A673 (cell line): ENCODE measurements around the gene B9D2. TPM values are rescaled to one million over a fixed set of nuclear protein-coding genes. Genes with fewer than 3 reads are reported as not detected.

Experiments used
- BruUV-seq: library from RNA; stranded (reverse); fragments of 400-500 nt; replicated peaks from 2 replicates; lab custom pipeline; 2021; lab: Mats Ljungman, UMichigan
- CTCF ChIA-PET: fragments of 300-600 bp; sonication (Branson Sonifier 250); formaldehyde crosslinking; loops from one replicate; lab custom pipeline; 2022; ENCODE audit warnings: antibody characterized with exemption; lab: Charles Lee
- POLR2A ChIA-PET: fragments of 300-600 bp; sonication (Branson Sonifier 250); formaldehyde crosslinking; loops from one replicate; lab custom pipeline; 2022; ENCODE audit warnings: antibody characterized with exemption; ENCODE audit not compliant: low non-redundant PET; lab: Charles Lee
- DNase-seq: peaks from one replicate; pipeline ENCODE4 v3.0.0-alpha.2; 2015; ENCODE audit warnings: low spot score
- H3K27ac ChIP-seq: fragments of 200-600 bp; sonication (generic); 2 replicates; pipeline ENCODE4 v1.5.1; 2016; ENCODE audit warnings: mixed run types, low read depth, mild to moderate bottlenecking, mixed read lengths, antibody characterized with exemption, low read length; ENCODE audit not compliant: poor library complexity, severe bottlenecking
- H3K27me3 ChIP-seq: fragments of 200-600 bp; sonication (generic); replicated peaks from 2 replicates; pipeline ENCODE4 v1.6.1; 2017; ENCODE audit warnings: mixed run types, low read depth, mild to moderate bottlenecking, mixed read lengths, antibody characterized with exemption, low read length; ENCODE audit not compliant: insufficient read depth, poor library complexity
- H3K36me3 ChIP-seq: fragments of 200-600 bp; sonication (generic); 2 replicates; pipeline ENCODE4 v1.6.1; 2016; ENCODE audit warnings: mixed run types, mild to moderate bottlenecking, mixed read lengths, antibody characterized with exemption, low read length; ENCODE audit not compliant: insufficient read depth, poor library complexity, severe bottlenecking
- H3K4me1 ChIP-seq: fragments of 200-600 bp; sonication (generic); 2 replicates; pipeline ENCODE4 v1.6.1; 2017; ENCODE audit warnings: mixed run types, mild to moderate bottlenecking, mixed read lengths, antibody characterized with exemption, low read length; ENCODE audit not compliant: insufficient read depth, poor library complexity, severe bottlenecking
- H3K4me3 ChIP-seq: fragments of 200-600 bp; sonication (generic); 2 replicates; pipeline ENCODE4 v1.5.1; 2016; ENCODE audit warnings: low read depth, mixed run types, mild to moderate bottlenecking, mixed read lengths, low read length; ENCODE audit not compliant: poor library complexity, severe bottlenecking
- H3K9me3 ChIP-seq: fragments of 200-600 bp; sonication (generic); 2 replicates; pipeline ENCODE4 v1.6.1; 2016; ENCODE audit warnings: mixed run types, low read depth, mild to moderate bottlenecking, mixed read lengths, antibody characterized with exemption, low read length; ENCODE audit not compliant: poor library complexity, severe bottlenecking
- EZH2 ChIP-seq: fragments of 200-600 bp; sonication (generic); IDR thresholded peaks from 2 replicates; pipeline ENCODE4 v1.6.1; 2017; ENCODE audit warnings: borderline replicate concordance, low read depth, mild to moderate bottlenecking, mixed read lengths, antibody characterized with exemption, low read length; ENCODE audit not compliant: poor library complexity, severe bottlenecking
- intact Hi-C: fragments of 100-400 bp; cut with micrococcal nuclease; formaldehyde crosslinking; loops from one replicate; pipeline ENCODE4 v1.10.0; 2022; ENCODE audit not compliant: unreplicated experiment
- total RNA-seq: library from RNA; stranded (reverse); gene quantifications from 2 replicates; pipeline ENCODE4 v1.2.3, GENCODE V29; 2021
- TF ChIP-seq, protein P1 (sequence below): fragments of 300-800, 200-600 bp; sonication (generic); conservative IDR thresholded peaks from 2 replicates; pipeline ENCODE4 v1.5.1; 2017; ENCODE audit warnings: low read depth, mild to moderate bottlenecking, antibody characterized with exemption, low read length, moderate library complexity, mixed read lengths

Gene B9D2
- total RNA-seq, 1 experiment from 2014 or later = 10.7 TPM

DNA sequence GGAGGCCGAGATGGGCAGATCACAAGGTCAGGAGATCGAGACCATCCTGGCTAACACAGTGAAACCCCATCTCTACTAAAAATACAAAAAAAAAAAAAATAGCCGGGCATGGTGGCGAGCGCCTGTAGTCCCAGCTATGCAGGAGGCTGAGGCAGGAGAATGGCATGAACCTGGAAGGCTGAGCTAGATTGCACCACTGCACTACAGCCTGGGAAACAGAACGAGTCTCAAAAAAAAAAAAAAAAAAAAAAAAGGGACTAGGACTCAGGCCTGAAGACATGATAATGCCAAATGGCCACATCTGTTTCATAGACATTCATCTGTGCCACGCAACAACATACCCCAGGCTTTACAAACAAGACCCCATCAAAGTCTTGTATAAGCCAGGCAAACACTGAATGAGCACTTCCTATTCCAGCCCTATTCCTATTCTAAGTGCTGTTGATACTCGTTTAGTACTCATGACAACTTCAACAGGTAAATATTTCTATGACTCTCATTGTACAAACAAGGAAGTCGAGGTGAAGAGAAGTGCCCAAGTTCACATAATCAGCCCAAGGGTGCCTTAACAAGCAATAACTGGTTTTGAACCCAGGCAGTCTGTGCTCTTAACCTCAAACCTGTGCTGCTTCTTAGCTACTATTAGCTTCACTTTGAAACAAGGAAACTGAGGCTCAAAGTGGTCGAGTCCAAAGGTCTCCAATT is 1.7 kb downstream of the B9D2 start:
- POLR2A ChIA-PET = no interaction called here
- no peak for DNase-seq

GRCh38 chr19:41359741-41360140 is 4.2 kb downstream of the B9D2 start:
- Histone ChIP-seq H3K9me3 (no peaks in the 10 kb centered on the region), H3K36me3 (no peaks in the 10 kb centered on the region), H3K27ac (no peak overlapping the region), H3K4me3 (no peak overlapping the region), H3K27me3 (no peaks in the 10 kb centered on the region), H3K4me1 (peaks cover 6% of the 10 kb centered on the region)
- intact Hi-C loops = no loop called here
- no peak for DNase-seq
- ChIA-PET CTCF (no interaction called here), POLR2A (no interaction called here)
- no peak for TF ChIP-seq EZH2
- TF ChIP-seq, protein P1, sequence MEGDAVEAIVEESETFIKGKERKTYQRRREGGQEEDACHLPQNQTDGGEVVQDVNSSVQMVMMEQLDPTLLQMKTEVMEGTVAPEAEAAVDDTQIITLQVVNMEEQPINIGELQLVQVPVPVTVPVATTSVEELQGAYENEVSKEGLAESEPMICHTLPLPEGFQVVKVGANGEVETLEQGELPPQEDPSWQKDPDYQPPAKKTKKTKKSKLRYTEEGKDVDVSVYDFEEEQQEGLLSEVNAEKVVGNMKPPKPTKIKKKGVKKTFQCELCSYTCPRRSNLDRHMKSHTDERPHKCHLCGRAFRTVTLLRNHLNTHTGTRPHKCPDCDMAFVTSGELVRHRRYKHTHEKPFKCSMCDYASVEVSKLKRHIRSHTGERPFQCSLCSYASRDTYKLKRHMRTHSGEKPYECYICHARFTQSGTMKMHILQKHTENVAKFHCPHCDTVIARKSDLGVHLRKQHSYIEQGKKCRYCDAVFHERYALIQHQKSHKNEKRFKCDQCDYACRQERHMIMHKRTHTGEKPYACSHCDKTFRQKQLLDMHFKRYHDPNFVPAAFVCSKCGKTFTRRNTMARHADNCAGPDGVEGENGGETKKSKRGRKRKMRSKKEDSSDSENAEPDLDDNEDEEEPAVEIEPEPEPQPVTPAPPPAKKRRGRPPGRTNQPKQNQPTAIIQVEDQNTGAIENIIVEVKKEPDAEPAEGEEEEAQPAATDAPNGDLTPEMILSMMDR = no peak
- BruUV-seq = no TSS peak

More for the DNA sequence above, 1.7 kb downstream of the B9D2 start:
- Histone ChIP-seq H3K27me3 (no peaks in the 10 kb centered on the region), H3K9me3 (no peaks in the 10 kb centered on the region), H3K36me3 (no peaks in the 10 kb centered on the region), H3K4me3 (no peak overlapping the region), H3K27ac (no peak overlapping the region), H3K4me1 (peaks cover 6% of the 10 kb centered on the region)
- CTCF ChIA-PET = interaction anchor here (0.6 kb wide), 1 partner anchor 69 kb away, joined by 5 read pairs; no protein-coding TSS in a partner anchor
- BruUV-seq = no TSS peak
- intact Hi-C loops = no loop called here
- TF ChIP-seq, protein P1 = no peak
- TF ChIP-seq EZH2 = no peak

DNA sequence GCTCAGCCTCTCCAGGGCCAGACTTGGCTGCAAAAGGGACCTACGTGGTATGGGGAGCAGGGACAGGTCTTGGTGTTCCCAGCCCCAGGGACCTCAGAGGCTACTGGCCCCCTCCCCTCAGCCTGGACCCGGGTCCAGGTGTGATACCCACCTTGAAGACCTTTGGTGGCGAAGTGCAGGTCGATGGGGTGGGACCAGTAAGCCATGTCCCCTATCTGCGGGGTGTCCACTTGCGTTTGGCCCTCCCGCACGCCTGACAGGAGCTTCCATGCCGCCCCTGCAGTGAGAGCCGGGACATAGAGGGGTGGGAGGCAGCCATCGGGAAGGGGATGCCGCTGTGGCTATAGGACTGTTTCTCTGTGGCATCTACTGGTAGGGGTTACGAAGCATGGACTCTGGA is 6.2 kb downstream of the B9D2 start:
- Histone ChIP-seq H3K36me3 (no peaks in the 10 kb centered on the region), H3K4me3 (no peak overlapping the region), H3K9me3 (no peaks in the 10 kb centered on the region), H3K4me1 (peaks cover 4% of the 10 kb centered on the region), H3K27me3 (no peaks in the 10 kb centered on the region), H3K27ac (no peak overlapping the region)
- TF ChIP-seq, protein P1 = no peak
- no peak for TF ChIP-seq EZH2
- no peak for DNase-seq
- BruUV-seq = no TSS peak
- ChIA-PET POLR2A (interaction anchor here (0.6 kb wide), 1 partner anchor 107 kb away, joined by 5 read pairs; no protein-coding TSS in a partner anchor), CTCF (no interaction called here)
- intact Hi-C loops = no loop called here
